K562 (cell line): ENCODE results near the gene SIGLEC11. TPM values are rescaled to one million over a fixed set of nuclear protein-coding genes. Genes with fewer than 3 reads are reported as not detected.

Experiments
- CAMTA2 ChIP-seq: fragments of 250-450 bp; sonication (Bioruptor Pico); conservative IDR thresholded peaks from 2 replicates; pipeline ENCODE4 v1.5.1; 2022
- EZH2 ChIP-seq: IDR thresholded peaks from 2 replicates; pipeline ENCODE4 v1.6.1; 2012; ENCODE audit warnings: low read depth, mild to moderate bottlenecking, inconsistent platforms, low read length, borderline replicate concordance
- GABPA ChIP-seq: fragments of 200-800 bp; sonication (Bioruptor generic); conservative IDR thresholded peaks from 2 replicates; pipeline ENCODE4 v1.6.1; 2016; ENCODE audit warnings: low read depth, missing genetic modification characterization, missing compliant biosample characterization
- MCM5 ChIP-seq: fragments of 450-650 bp; IDR thresholded peaks from 2 replicates; pipeline ENCODE4 v1.6.1; 2016; ENCODE audit warnings: low read depth
- PRMT5 ChIP-seq: sonication (generic); formaldehyde crosslinking; IDR thresholded peaks from 2 replicates; pipeline ENCODE4 v1.5.0; 2020; ENCODE audit warnings: missing genetic modification reagents
- TCF7L2 ChIP-seq: fragments of 150-350 bp; IDR thresholded peaks from 2 replicates; pipeline ENCODE4 v1.6.1; 2016; ENCODE audit warnings: low read depth, mild to moderate bottlenecking, low read length, moderate library complexity
- ZFX ChIP-seq: sonication (generic); formaldehyde crosslinking; IDR thresholded peaks from 2 replicates; pipeline ENCODE4 v1.8.0; 2022; ENCODE audit warnings: mild to moderate bottlenecking, missing genetic modification reagents, moderate library complexity
- ZNF589 ChIP-seq: fragments of 200-800 bp; sonication (Bioruptor generic); IDR thresholded peaks from 2 replicates; pipeline ENCODE4 v1.6.1; 2016; ENCODE audit warnings: low read depth, missing genetic modification characterization, missing compliant biosample characterization
- ZNF76 ChIP-seq: fragments of 250-450 bp; sonication (Bioruptor Pico); IDR thresholded peaks from 2 replicates; pipeline ENCODE4 v1.4.0; 2020; ENCODE audit warnings: mild to moderate bottlenecking, moderate library complexity, borderline replicate concordance
- polyA plus RNA-seq, 8 experiments: library from polyadenylated mRNA; depleted of rRNA in 4 of 8; stranded (reverse) in 5 of 8; unstranded in 3 of 8; fragments of >200 nt; fragmentation: Nextera tagmentation in 2 of 8; fragmentation: Illumina TruSeq in 1 of 8; extraction: Ambion mirVana in 2 of 8; extraction: Trizol in 1 of 8; gene quantifications; 2 replicates each; pipeline versions ENCODE4 v1.2.1 to v1.2.3, GENCODE V29; 2011 to 2014; ENCODE audit warnings: inconsistent platforms in 1 of 8, missing spikeins in 1 of 8
- total RNA-seq, 7 experiments: library from RNA; depleted of rRNA in 6 of 7; stranded (reverse); fragments of >200 nt in 6 of 7; fragmentation: Illumina TruSeq in 2 of 7; extraction: Trizol in 2 of 7; gene quantifications; 2 replicates each; pipeline versions ENCODE4 v1.2.1 to v1.2.3, GENCODE V29; 2011 to 2021; ENCODE audit warnings: low replicate concordance in 1 of 7
- TF ChIP-seq, protein P1 (sequence below): fragments of 450-650 bp; formaldehyde crosslinking; IDR thresholded peaks from 2 replicates; pipeline ENCODE4 v1.4.0; 2022; ENCODE audit warnings: mild to moderate bottlenecking, moderate library complexity
- TF ChIP-seq, protein P2 (sequence below): fragments of 250-450 bp; sonication (Bioruptor Pico); IDR thresholded peaks from 2 replicates; pipeline ENCODE4 v1.4.0; 2020; ENCODE audit warnings: borderline replicate concordance
- TF ChIP-seq, protein P3 (sequence below): sonication (generic); formaldehyde crosslinking; IDR thresholded peaks from 2 replicates; pipeline ENCODE4 v1.8.0; 2023; ENCODE audit warnings: mild to moderate bottlenecking, missing genetic modification reagents
- TF ChIP-seq, protein P4 (sequence below), 2 experiments: fragments of 450-650 bp; IDR thresholded peaks; 2 replicates each; pipeline ENCODE4 v1.6.1; 2016
- TF ChIP-seq, protein P5 (sequence below): fragments of 450-650 bp; IDR thresholded peaks from 2 replicates; pipeline ENCODE4 v1.6.1; 2018; ENCODE audit not compliant: partially characterized antibody

SIGLEC11 gene
- total and polyA plus RNA-seq, 9 of the 15 experiments (the other 6 are each of a cell fraction or from before 2014, with no cell fraction given), result not detected

DNA sequence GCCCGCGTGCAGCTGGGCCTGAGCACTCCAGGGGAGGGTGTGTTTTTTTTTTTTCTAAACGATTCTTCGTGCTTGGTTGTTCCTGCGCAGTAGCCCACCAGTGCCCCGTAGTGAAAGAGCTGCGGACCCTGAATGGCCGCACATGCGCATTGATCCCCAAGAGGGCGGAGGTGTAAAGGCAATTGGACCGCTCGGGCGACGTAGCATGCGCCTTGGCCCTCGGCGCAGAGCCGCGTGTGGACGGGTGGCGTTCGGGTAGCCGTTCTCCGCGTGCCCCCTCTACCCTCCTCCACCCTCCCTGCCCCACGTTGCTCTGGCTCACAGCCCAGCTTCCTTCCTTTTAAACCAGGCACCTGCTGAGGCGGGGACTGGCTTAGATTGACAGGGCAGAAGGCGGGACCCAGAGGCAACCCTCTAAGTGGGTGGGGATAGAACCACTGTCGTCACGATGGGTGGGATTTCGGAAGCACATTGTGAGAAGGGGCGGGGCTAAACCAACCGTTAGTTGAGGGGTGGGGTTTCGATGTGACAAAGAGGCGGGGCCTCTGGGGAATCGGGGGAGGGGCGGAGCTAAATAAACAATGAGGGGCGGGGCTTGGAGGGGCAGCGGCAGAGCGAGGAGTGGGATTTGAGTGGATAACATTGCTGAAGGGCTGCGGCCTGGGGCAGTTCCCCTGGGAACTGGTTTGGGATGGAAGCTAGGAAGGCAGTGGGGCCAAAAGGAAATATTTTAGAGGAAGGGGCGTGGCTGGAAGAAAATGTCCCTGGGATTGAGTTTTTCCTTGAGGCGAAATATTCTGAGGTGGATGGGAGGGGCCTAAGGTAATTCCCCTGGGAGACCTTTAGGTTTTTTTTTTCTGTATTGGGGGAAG is 31.1 kb downstream of the SIGLEC11 start (continued):
- TF ChIP-seq, protein P1, sequence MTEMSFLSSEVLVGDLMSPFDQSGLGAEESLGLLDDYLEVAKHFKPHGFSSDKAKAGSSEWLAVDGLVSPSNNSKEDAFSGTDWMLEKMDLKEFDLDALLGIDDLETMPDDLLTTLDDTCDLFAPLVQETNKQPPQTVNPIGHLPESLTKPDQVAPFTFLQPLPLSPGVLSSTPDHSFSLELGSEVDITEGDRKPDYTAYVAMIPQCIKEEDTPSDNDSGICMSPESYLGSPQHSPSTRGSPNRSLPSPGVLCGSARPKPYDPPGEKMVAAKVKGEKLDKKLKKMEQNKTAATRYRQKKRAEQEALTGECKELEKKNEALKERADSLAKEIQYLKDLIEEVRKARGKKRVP (CRISPR knock-in tag), result peak; percentile 52; the same call in 1 of the 2 replicates
- no peak for TF ChIP-seq MCM5
- TF ChIP-seq ZNF76 (CRISPR knock-in tag), result no peak
- TF ChIP-seq, protein P2, sequence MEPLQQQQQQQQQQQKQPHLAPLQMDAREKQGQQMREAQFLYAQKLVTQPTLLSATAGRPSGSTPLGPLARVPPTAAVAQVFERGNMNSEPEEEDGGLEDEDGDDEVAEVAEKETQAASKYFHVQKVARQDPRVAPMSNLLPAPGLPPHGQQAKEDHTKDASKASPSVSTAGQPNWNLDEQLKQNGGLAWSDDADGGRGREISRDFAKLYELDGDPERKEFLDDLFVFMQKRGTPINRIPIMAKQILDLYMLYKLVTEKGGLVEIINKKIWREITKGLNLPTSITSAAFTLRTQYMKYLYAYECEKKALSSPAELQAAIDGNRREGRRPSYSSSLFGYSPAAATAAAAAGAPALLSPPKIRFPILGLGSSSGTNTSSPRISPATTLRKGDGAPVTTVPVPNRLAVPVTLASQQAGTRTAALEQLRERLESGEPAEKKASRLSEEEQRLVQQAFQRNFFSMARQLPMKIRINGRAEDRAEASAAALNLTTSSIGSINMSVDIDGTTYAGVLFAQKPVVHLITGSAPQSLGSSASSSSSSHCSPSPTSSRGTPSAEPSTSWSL (CRISPR knock-in tag), result no peak
- TF ChIP-seq TCF7L2, result no peak
- TF ChIP-seq EZH2, result no peak
- no peak for TF ChIP-seq PRMT5 (CRISPR knock-in tag)
- no peak for TF ChIP-seq CAMTA2 (CRISPR knock-in tag)
- TF ChIP-seq, protein P3, sequence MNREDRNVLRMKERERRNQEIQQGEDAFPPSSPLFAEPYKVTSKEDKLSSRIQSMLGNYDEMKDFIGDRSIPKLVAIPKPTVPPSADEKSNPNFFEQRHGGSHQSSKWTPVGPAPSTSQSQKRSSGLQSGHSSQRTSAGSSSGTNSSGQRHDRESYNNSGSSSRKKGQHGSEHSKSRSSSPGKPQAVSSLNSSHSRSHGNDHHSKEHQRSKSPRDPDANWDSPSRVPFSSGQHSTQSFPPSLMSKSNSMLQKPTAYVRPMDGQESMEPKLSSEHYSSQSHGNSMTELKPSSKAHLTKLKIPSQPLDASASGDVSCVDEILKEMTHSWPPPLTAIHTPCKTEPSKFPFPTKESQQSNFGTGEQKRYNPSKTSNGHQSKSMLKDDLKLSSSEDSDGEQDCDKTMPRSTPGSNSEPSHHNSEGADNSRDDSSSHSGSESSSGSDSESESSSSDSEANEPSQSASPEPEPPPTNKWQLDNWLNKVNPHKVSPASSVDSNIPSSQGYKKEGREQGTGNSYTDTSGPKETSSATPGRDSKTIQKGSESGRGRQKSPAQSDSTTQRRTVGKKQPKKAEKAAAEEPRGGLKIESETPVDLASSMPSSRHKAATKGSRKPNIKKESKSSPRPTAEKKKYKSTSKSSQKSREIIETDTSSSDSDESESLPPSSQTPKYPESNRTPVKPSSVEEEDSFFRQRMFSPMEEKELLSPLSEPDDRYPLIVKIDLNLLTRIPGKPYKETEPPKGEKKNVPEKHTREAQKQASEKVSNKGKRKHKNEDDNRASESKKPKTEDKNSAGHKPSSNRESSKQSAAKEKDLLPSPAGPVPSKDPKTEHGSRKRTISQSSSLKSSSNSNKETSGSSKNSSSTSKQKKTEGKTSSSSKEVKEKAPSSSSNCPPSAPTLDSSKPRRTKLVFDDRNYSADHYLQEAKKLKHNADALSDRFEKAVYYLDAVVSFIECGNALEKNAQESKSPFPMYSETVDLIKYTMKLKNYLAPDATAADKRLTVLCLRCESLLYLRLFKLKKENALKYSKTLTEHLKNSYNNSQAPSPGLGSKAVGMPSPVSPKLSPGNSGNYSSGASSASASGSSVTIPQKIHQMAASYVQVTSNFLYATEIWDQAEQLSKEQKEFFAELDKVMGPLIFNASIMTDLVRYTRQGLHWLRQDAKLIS (CRISPR knock-in tag), result peak; percentile 96
- TF ChIP-seq, protein P4, sequence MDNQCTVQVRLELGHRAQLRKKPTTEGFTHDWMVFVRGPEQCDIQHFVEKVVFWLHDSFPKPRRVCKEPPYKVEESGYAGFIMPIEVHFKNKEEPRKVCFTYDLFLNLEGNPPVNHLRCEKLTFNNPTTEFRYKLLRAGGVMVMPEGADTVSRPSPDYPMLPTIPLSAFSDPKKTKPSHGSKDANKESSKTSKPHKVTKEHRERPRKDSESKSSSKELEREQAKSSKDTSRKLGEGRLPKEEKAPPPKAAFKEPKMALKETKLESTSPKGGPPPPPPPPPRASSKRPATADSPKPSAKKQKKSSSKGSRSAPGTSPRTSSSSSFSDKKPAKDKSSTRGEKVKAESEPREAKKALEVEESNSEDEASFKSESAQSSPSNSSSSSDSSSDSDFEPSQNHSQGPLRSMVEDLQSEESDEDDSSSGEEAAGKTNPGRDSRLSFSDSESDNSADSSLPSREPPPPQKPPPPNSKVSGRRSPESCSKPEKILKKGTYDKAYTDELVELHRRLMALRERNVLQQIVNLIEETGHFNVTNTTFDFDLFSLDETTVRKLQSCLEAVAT (IDR thresholded peaks at IDR 0.05), result no peak
- TF ChIP-seq GABPA (tag), result peak; percentile 31; the same call in 1 of the 2 replicates
- no peak for TF ChIP-seq ZNF589 (CRISPR knock-in tag)
- peak; percentile 72; the same call in 1 of the 2 replicates for TF ChIP-seq ZFX (CRISPR knock-in tag)
- TF ChIP-seq, protein P5, sequence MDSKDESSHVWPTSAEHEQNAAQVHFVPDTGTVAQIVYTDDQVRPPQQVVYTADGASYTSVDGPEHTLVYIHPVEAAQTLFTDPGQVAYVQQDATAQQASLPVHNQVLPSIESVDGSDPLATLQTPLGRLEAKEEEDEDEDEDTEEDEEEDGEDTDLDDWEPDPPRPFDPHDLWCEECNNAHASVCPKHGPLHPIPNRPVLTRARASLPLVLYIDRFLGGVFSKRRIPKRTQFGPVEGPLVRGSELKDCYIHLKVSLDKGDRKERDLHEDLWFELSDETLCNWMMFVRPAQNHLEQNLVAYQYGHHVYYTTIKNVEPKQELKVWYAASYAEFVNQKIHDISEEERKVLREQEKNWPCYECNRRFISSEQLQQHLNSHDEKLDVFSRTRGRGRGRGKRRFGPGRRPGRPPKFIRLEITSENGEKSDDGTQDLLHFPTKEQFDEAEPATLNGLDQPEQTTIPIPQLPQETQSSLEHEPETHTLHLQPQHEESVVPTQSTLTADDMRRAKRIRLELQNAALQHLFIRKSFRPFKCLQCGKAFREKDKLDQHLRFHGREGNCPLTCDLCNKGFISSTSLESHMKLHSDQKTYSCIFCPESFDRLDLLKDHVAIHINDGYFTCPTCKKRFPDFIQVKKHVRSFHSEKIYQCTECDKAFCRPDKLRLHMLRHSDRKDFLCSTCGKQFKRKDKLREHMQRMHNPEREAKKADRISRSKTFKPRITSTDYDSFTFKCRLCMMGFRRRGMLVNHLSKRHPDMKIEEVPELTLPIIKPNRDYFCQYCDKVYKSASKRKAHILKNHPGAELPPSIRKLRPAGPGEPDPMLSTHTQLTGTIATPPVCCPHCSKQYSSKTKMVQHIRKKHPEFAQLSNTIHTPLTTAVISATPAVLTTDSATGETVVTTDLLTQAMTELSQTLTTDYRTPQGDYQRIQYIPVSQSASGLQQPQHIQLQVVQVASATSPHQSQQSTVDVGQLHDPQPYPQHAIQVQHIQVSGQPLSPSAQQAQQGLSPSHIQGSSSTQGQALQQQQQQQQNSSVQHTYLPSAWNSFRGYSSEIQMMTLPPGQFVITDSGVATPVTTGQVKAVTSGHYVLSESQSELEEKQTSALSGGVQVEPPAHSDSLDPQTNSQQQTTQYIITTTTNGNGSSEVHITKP, result peak; percentile 17
